CD1c-positive myeloid dendritic cell (primary cell): ENCODE measurements around the gene AIG1.
"Not testable (repeated sequence)": the region's sequence is repeated elsewhere in the genome, so short reads cannot be mapped to it uniquely, and the experiment has no call there.

Source experiments
- DNase-seq: peaks from one replicate; pipeline ENCODE4 v3.0.0-alpha.2; 2016; ENCODE audit errors: extremely low spot score

Gene AIG1

GRCh38 chr6:143127941-143128680 is 67.4 kb downstream of the AIG1 start:
- no peak for DNase-seq

- no peak for DNase-seq
These were observed 68.0 kb downstream of the AIG1 start for GRCh38 chr6:143128681-143129015.

- DNase-seq: no peak
These were observed 70.2 kb downstream of the AIG1 start for GRCh38 chr6:143130928-143131327.

GRCh38 chr6:143135325-143135724 is 74.6 kb downstream of the AIG1 start:
- no peak for DNase-seq

- no peak for DNase-seq
These were observed 75.3 kb downstream of the AIG1 start for GRCh38 chr6:143135797-143136561.

GRCh38 chr6:143136647-143137046 is 76.0 kb downstream of the AIG1 start:
- no peak for DNase-seq

- DNase-seq: no peak
These were observed 78.6 kb downstream of the AIG1 start for GRCh38 chr6:143139239-143139784.

- DNase-seq: not testable (repeated sequence)
These were observed 79.2 kb downstream of the AIG1 start for GRCh38 chr6:143139884-143140283.

- no peak for DNase-seq
These were observed 80.1 kb downstream of the AIG1 start for GRCh38 chr6:143140767-143141166.

- no peak for DNase-seq
These were observed 80.8 kb downstream of the AIG1 start for GRCh38 chr6:143141442-143141841.

GRCh38 chr6:143146186-143146851 is 85.6 kb downstream of the AIG1 start:
- DNase-seq: no peak

- no peak for DNase-seq
These were observed 89.1 kb downstream of the AIG1 start for GRCh38 chr6:143149771-143150170.

GRCh38 chr6:143150281-143150680 is 89.6 kb downstream of the AIG1 start:
- DNase-seq: no peak

GRCh38 chr6:143151381-143151780 is 90.7 kb downstream of the AIG1 start:
- DNase-seq: no peak

GRCh38 chr6:143155681-143156080 is 95.0 kb downstream of the AIG1 start:
- peak; percentile 16 for DNase-seq

- DNase-seq: no peak
These were observed 96.4 kb downstream of the AIG1 start for GRCh38 chr6:143157131-143157530.

- DNase-seq: peak; percentile 29
These were observed 97.5 kb downstream of the AIG1 start for GRCh38 chr6:143158113-143158581.

- DNase-seq: no peak
These were observed 98.3 kb downstream of the AIG1 start for GRCh38 chr6:143159001-143159400.

- DNase-seq: no peak
These were observed 99.3 kb downstream of the AIG1 start for GRCh38 chr6:143160015-143160414.

- no peak for DNase-seq
These were observed 99.9 kb downstream of the AIG1 start for GRCh38 chr6:143160439-143161220.

- no peak for DNase-seq
These were observed 102.9 kb downstream of the AIG1 start for GRCh38 chr6:143163621-143164020.
